Measurements from ENCODE around the gene APOC4. TPM values are rescaled to one million over a fixed set of nuclear protein-coding genes. Genes with fewer than 3 reads are reported as not detected.

The APOC4 gene
- total and polyA plus RNA-seq, 8 donors, result 0.33 TPM; not detected in 7

GRCh38 chr19:44992336-44993163 is 50.5 kb downstream of the APOC4 start:
- Histone ChIP-seq H3K9me3 (no peaks in the 10 kb centered on the region), H3K4me3 (no peak overlapping the region), H3K36me3 (peaks cover 52 to 67% (median 65%) of the 10 kb centered on the region in 4 donors), H3K27me3 (no peaks in the 10 kb centered on the region), H3K4me1 (no peaks in the 10 kb centered on the region), H3K27ac (no peak overlapping the region)
- WGBS, 5 donors, result 89 to 92% (median 89%) methylated on average over 35 to 44 of the region's 44 CpGs
- TF ChIP-seq, protein P1, sequence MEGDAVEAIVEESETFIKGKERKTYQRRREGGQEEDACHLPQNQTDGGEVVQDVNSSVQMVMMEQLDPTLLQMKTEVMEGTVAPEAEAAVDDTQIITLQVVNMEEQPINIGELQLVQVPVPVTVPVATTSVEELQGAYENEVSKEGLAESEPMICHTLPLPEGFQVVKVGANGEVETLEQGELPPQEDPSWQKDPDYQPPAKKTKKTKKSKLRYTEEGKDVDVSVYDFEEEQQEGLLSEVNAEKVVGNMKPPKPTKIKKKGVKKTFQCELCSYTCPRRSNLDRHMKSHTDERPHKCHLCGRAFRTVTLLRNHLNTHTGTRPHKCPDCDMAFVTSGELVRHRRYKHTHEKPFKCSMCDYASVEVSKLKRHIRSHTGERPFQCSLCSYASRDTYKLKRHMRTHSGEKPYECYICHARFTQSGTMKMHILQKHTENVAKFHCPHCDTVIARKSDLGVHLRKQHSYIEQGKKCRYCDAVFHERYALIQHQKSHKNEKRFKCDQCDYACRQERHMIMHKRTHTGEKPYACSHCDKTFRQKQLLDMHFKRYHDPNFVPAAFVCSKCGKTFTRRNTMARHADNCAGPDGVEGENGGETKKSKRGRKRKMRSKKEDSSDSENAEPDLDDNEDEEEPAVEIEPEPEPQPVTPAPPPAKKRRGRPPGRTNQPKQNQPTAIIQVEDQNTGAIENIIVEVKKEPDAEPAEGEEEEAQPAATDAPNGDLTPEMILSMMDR (IDR thresholded peaks at IDR 0.05), result no peak
- TF ChIP-seq EP300 (IDR thresholded peaks at IDR 0.05), result no peak
- no peak for TF ChIP-seq POLR2A (IDR thresholded peaks at IDR 0.05)
- DNase-seq, result no peak
- intact Hi-C loops (cut with DNase I; ENCODE audit: low total_unique reads), result no loop called here

GRCh38 chr19:44993526-44993925 is 51.5 kb downstream of the APOC4 start:
- no peak overlapping the region for H3K4me3 ChIP-seq
- intact Hi-C loops (cut with DNase I; ENCODE audit: low total_unique reads), result no loop called here
- no peaks in the 10 kb centered on the region for H3K9me3 ChIP-seq
- H3K27ac ChIP-seq, result no peak overlapping the region
- DNase-seq, result no peak
- H3K27me3 ChIP-seq, result no peaks in the 10 kb centered on the region
- TF ChIP-seq POLR2AphosphoS5 (IDR thresholded peaks at IDR 0.05) (no peak), EP300 (IDR thresholded peaks at IDR 0.05) (no peak), POLR2A (IDR thresholded peaks at IDR 0.05) (no peak)
- TF ChIP-seq, protein P1 (IDR thresholded peaks at IDR 0.05), result no peak
- peaks cover 45 to 57% (median 56%) of the 10 kb centered on the region in 4 donors for H3K36me3 ChIP-seq
- H3K4me1 ChIP-seq, result no peaks in the 10 kb centered on the region
- WGBS, 5 donors, result 91 to 96% (median 93%) methylated on average over 6 of the region's 6 CpGs

- DNase-seq, result no peak
- H3K4me3 ChIP-seq, result no peak overlapping the region
- peaks cover 40 to 52% (median 50%) of the 10 kb centered on the region in 4 donors for H3K36me3 ChIP-seq
- WGBS, 5 donors, result 83 to 95% (median 88%) methylated on average over 6 to 12 of the region's 12 CpGs
- H3K27ac ChIP-seq, result no peak overlapping the region
- no peaks in the 10 kb centered on the region for H3K9me3 ChIP-seq
- TF ChIP-seq POLR2A (IDR thresholded peaks at IDR 0.05) (no peak), EP300 (IDR thresholded peaks at IDR 0.05) (no peak), POLR2AphosphoS5 (IDR thresholded peaks at IDR 0.05) (no peak)
- TF ChIP-seq, protein P1 (IDR thresholded peaks at IDR 0.05), result no peak
- no peaks in the 10 kb centered on the region for H3K27me3 ChIP-seq
- no peaks in the 10 kb centered on the region for H3K4me1 ChIP-seq
- intact Hi-C loops (cut with DNase I; ENCODE audit: low total_unique reads), result no loop called here
Observed at GRCh38 chr19:44993926-44994537, 52.0 kb downstream of the APOC4 start.

Other genes with a start within 250 kb of the APOC4 start
- not detected for gene CEACAM16, start 243.1 kb upstream of the APOC4 start, total RNA-seq
- gene CEACAM16, start 243.1 kb upstream of the APOC4 start, polyA plus RNA-seq, result not detected
- 100 to 1,000 TPM in 3 of 5 donors, 10 to 100 TPM in 1, 1 to 10 TPM in 1; 4.4 to 322 (median 139) TPM for gene BCL3, start 193.5 kb upstream of the APOC4 start, total RNA-seq
- 10 to 100 TPM; 53.5 to 94.1 (median 65.5) TPM for gene BCL3, start 193.5 kb upstream of the APOC4 start, polyA plus RNA-seq
- 100 to 1,000 TPM in 1 of 5 donors, 10 to 100 TPM in 4; 13.2 to 178 (median 57.2) TPM for gene CBLC, start 164.3 kb upstream of the APOC4 start, total RNA-seq
- gene CBLC, start 164.3 kb upstream of the APOC4 start, polyA plus RNA-seq, result 10 to 100 TPM; 23.3 to 50.9 (median 27.4) TPM
- 100 to 1,000 TPM in 2 of 5 donors, 10 to 100 TPM in 3; 31.9 to 265 (median 76.8) TPM for gene BCAM, start 133.1 kb upstream of the APOC4 start, total RNA-seq
- gene BCAM, start 133.1 kb upstream of the APOC4 start, polyA plus RNA-seq, result 10 to 100 TPM in 2 of 3 donors, 1 to 10 TPM in 1; 7.3 to 38.7 (median 20.5) TPM
- 100 to 1,000 TPM in 3 of 5 donors, 10 to 100 TPM in 1, 1 to 10 TPM in 1; 1.8 to 160 (median 101) TPM for gene NECTIN2, start 95.9 kb upstream of the APOC4 start, total RNA-seq
- gene NECTIN2, start 95.9 kb upstream of the APOC4 start, polyA plus RNA-seq, result 10 to 100 TPM; 44.0 to 90.6 (median 47.2) TPM
- 100 to 1,000 TPM in 1 of 5 donors, 10 to 100 TPM in 3, 1 to 10 TPM in 1; 7.1 to 100 (median 24.6) TPM for gene TOMM40, start 51.0 kb upstream of the APOC4 start, total RNA-seq
- 10 to 100 TPM; 22.5 to 46.8 (median 31.5) TPM for gene TOMM40, start 51.0 kb upstream of the APOC4 start, polyA plus RNA-seq
- gene APOE, start 36.4 kb upstream of the APOC4 start, total RNA-seq, result 100 to 1,000 TPM in 3 of 5 donors, 10 to 100 TPM in 2; 13.4 to 485 (median 235) TPM
- 100 to 1,000 TPM in 1 of 3 donors, 10 to 100 TPM in 2; 35.1 to 166 (median 72.2) TPM for gene APOE, start 36.4 kb upstream of the APOC4 start, polyA plus RNA-seq
- gene APOC1, start 27.6 kb upstream of the APOC4 start, total RNA-seq, result 10 to 100 TPM in 1 of 5 donors, 1 to 10 TPM in 2, not detected in 2; 5.4 to 70.6 (median 5.7) TPM
- gene APOC1, start 27.6 kb upstream of the APOC4 start, polyA plus RNA-seq, result 10 to 100 TPM; 13.3 to 68.3 (median 21.9) TPM
- gene APOC2, start 3.8 kb downstream of the APOC4 start, total RNA-seq, result 10 to 100 TPM in 1 of 5 donors, not detected in 4; 16.8 TPM
- gene APOC2, start 3.8 kb downstream of the APOC4 start, polyA plus RNA-seq, result 1 to 10 TPM in 1 of 3 donors, under 1 TPM in 1, not detected in 1; 0.75 to 2.5 TPM
- 100 to 1,000 TPM in 2 of 5 donors, 10 to 100 TPM in 3; 39.3 to 152 (median 86.6) TPM for gene CLPTM1, start 13.1 kb downstream of the APOC4 start, total RNA-seq
- gene CLPTM1, start 13.1 kb downstream of the APOC4 start, polyA plus RNA-seq, result 10 to 100 TPM; 43.4 to 73.3 (median 60.1) TPM
- 10 to 100 TPM in 2 of 5 donors, 1 to 10 TPM in 2, not detected in 1; 3.2 to 33.5 (median 10.2) TPM for gene RELB, start 59.2 kb downstream of the APOC4 start, total RNA-seq
- 10 to 100 TPM in 2 of 3 donors, 1 to 10 TPM in 1; 9.8 to 27.0 (median 14.9) TPM for gene RELB, start 59.2 kb downstream of the APOC4 start, polyA plus RNA-seq
- 100 to 1,000 TPM in 3 of 5 donors, 10 to 100 TPM in 2; 27.0 to 491 (median 274) TPM for gene CLASRP, start 96.8 kb downstream of the APOC4 start, total RNA-seq
- 100 to 1,000 TPM in 1 of 3 donors, 10 to 100 TPM in 2; 47.7 to 131 (median 86.6) TPM for gene CLASRP, start 96.8 kb downstream of the APOC4 start, polyA plus RNA-seq
- gene ZNF296, start 134.2 kb downstream of the APOC4 start, total RNA-seq, result 10 to 100 TPM in 2 of 5 donors, 1 to 10 TPM in 1, under 1 TPM in 1, not detected in 1; 0.45 to 13.4 (median 7.4) TPM
- 1 to 10 TPM; 2.7 to 7.0 (median 5.0) TPM for gene ZNF296, start 134.2 kb downstream of the APOC4 start, polyA plus RNA-seq
- gene GEMIN7, start 137.0 kb downstream of the APOC4 start, total RNA-seq, result 100 to 1,000 TPM in 1 of 5 donors, 10 to 100 TPM in 2, 1 to 10 TPM in 2; 1.8 to 107 (median 11.2) TPM
- 10 to 100 TPM; 28.2 to 44.3 (median 36.0) TPM for gene GEMIN7, start 137.0 kb downstream of the APOC4 start, polyA plus RNA-seq
- 100 to 1,000 TPM in 1 of 5 donors, 10 to 100 TPM in 4; 25.7 to 268 (median 55.4) TPM for gene PPP1R37, start 150.9 kb downstream of the APOC4 start, total RNA-seq
- gene PPP1R37, start 150.9 kb downstream of the APOC4 start, polyA plus RNA-seq, result 10 to 100 TPM; 32.4 to 95.8 (median 39.7) TPM
- gene NKPD1, start 218.7 kb downstream of the APOC4 start, total RNA-seq, result not detected
- gene NKPD1, start 218.7 kb downstream of the APOC4 start, polyA plus RNA-seq, result under 1 TPM in 1 of 3 donors, not detected in 2; 0.20 TPM
- 10 to 100 TPM in 3 of 5 donors, 1 to 10 TPM in 1, not detected in 1; 8.7 to 40.7 (median 27.8) TPM for gene TRAPPC6A, start 236.0 kb downstream of the APOC4 start, total RNA-seq
- 10 to 100 TPM; 53.5 to 59.4 (median 58.1) TPM for gene TRAPPC6A, start 236.0 kb downstream of the APOC4 start, polyA plus RNA-seq
- gene BLOC1S3, start 236.5 kb downstream of the APOC4 start, total RNA-seq, result 10 to 100 TPM in 2 of 5 donors, 1 to 10 TPM in 3; 3.1 to 71.0 (median 8.3) TPM
- 1 to 10 TPM; 3.5 to 7.5 (median 4.3) TPM for gene BLOC1S3, start 236.5 kb downstream of the APOC4 start, polyA plus RNA-seq

Data from stomach (tissue), 9 donors.